ENCODE results near the gene ZIC4. TPM values are rescaled to one million over a fixed set of nuclear protein-coding genes. Genes with fewer than 3 reads are reported as not detected.

The ZIC4 gene
- not detected in 2 replicates for total RNA-seq

GRCh38 chr3:147406028-147406931, at the start of gene ZIC4:
TSS of gene ZIC4 (minus strand) at chr3:147406543. CDS start at chr3:147402797, 3,746 bp downstream.

GRCh38 chr3:147409143-147410115, 3.1 kb upstream of the ZIC4 start, which contains the start of gene ZIC1:
TSS of gene ZIC1 (plus strand) at chr3:147409365. CDS start at chr3:147410113, 748 bp downstream.

Other genes with a start within 250 kb of the ZIC4 start
- not detected in 2 replicates for gene ZIC1, start 2.8 kb upstream of the ZIC4 start, total RNA-seq

Data from nasal cavity respiratory epithelium epithelial cell of viscerocranial mucosa (primary cell).